ENCODE measurements around the gene LCK. TPM values are rescaled to one million over a fixed set of nuclear protein-coding genes. Genes with fewer than 3 reads are reported as not detected.
A peak's percentile ranks its signal among the peaks of the same experiment; 100 is the strongest.
"Not testable (repeated sequence)": the region's sequence is repeated elsewhere in the genome, so short reads cannot be mapped to it uniquely, and the experiment has no call there.

Gene LCK
- total RNA-seq, 1 donor from 2014 or later: 0.77 TPM

DNA sequence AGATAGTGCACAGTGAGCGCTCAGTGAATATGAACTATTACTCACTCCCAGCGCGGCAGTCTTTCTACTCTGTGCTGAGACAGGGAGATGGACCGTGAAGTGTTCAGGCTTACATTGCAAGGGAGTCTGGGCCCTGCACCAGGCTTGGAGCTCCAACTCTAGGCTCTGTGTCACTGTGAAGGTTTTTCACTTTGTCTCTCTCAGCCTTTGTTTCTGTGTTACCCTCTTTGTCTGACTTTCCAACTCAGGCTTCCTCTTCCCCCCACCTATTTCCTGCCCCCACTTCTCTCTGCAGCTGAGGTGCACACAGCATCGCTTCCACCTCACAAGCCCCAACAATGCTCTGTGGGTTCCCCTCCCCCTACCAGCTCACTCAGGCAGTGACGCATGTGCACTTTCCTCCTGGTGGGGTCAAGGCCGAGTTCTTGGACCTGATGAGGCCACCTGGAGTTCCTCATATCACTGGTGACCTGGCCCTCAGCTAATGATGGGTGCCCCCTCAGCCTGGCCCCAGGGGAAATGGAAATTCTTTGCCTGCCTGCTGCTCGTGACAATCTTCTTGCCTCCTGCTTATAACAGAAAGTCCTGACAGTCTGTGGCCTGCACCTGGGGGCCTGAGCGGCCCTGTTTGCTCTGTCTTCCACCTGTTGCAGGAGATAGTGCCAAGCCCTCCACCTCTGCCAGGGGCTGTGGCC is 1.1 kb upstream of the LCK start:
- peak overlapping the region; percentile 89 for H3K27ac Mint-ChIP-seq
- peaks cover 11% of the 10 kb centered on the region for H3K27me3 Mint-ChIP-seq
- TF ChIP-seq, protein P1, sequence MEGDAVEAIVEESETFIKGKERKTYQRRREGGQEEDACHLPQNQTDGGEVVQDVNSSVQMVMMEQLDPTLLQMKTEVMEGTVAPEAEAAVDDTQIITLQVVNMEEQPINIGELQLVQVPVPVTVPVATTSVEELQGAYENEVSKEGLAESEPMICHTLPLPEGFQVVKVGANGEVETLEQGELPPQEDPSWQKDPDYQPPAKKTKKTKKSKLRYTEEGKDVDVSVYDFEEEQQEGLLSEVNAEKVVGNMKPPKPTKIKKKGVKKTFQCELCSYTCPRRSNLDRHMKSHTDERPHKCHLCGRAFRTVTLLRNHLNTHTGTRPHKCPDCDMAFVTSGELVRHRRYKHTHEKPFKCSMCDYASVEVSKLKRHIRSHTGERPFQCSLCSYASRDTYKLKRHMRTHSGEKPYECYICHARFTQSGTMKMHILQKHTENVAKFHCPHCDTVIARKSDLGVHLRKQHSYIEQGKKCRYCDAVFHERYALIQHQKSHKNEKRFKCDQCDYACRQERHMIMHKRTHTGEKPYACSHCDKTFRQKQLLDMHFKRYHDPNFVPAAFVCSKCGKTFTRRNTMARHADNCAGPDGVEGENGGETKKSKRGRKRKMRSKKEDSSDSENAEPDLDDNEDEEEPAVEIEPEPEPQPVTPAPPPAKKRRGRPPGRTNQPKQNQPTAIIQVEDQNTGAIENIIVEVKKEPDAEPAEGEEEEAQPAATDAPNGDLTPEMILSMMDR (IDR thresholded peaks at IDR 0.05; ENCODE audit: unreplicated experiment): no peak
- no peak for DNase-seq (ENCODE audit: low spot score, unreplicated experiment)
- peak overlapping the region; percentile 11 for H3K4me3 Mint-ChIP-seq (ENCODE audit: low read depth)
- peaks cover 13% of the 10 kb centered on the region for H3K4me1 Mint-ChIP-seq (ENCODE audit: low read depth)
- no peaks in the 10 kb centered on the region for H3K36me3 Mint-ChIP-seq (ENCODE audit: insufficient read depth)
- no peaks in the 10 kb centered on the region for H3K9me3 Mint-ChIP-seq (ENCODE audit: low read depth)

DNA sequence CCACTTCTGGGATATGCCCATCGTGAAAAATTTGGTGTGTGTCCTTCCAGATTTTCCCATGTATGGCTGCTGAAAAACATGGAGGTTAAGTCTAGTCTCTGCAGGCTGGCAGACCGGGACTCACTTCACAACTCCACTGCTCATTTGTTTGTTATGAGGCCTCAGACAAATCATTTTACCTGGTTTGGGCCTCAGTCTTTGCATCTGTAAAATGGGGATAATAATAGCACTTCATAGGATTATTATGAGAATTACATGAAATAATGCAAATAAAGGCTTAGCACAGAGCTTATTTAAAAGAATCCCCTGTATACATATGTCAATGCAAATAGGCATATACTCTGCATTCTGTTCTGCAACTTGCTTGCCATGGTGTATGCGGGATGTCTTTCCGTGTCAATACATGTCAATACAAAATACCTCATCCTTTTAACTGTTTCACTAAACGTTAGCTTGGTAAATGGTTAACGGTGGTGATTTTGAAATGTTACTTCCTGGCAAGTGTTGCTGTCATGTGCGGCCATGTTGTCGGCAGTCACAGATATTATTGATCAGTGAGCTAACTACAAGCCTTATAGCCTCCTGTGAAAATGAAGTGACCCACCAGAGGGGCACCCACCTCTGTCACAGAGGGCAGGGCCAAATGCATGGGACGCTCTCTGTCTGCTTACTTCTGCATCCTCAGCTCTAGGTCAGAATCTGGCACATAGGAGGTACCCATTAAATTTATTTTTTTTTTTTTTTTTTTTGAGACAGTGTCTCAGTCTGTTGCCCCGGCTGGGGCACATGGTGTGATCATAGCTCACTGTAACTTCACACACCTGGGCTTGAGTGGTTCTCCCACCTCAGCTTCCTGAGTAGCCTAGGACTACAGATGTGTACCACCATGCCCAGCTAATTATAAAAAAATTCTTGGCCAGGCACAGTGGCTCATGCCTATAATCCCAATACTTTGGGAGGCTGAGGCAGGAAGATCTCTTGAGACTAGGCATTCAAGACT is 4.3 kb downstream of the LCK start:
- H3K27ac Mint-ChIP-seq: no peak overlapping the region
- H3K36me3 Mint-ChIP-seq (ENCODE audit: insufficient read depth): no peaks in the 10 kb centered on the region
- no peak overlapping the region for H3K4me3 Mint-ChIP-seq (ENCODE audit: low read depth)
- peaks cover 11% of the 10 kb centered on the region for H3K27me3 Mint-ChIP-seq
- no peak for DNase-seq (ENCODE audit: low spot score, unreplicated experiment)
- no peaks in the 10 kb centered on the region for H3K9me3 Mint-ChIP-seq (ENCODE audit: low read depth)
- H3K4me1 Mint-ChIP-seq (ENCODE audit: low read depth): peaks cover 5% of the 10 kb centered on the region
- TF ChIP-seq, protein P1 (IDR thresholded peaks at IDR 0.05; ENCODE audit: unreplicated experiment): no peak

DNA sequence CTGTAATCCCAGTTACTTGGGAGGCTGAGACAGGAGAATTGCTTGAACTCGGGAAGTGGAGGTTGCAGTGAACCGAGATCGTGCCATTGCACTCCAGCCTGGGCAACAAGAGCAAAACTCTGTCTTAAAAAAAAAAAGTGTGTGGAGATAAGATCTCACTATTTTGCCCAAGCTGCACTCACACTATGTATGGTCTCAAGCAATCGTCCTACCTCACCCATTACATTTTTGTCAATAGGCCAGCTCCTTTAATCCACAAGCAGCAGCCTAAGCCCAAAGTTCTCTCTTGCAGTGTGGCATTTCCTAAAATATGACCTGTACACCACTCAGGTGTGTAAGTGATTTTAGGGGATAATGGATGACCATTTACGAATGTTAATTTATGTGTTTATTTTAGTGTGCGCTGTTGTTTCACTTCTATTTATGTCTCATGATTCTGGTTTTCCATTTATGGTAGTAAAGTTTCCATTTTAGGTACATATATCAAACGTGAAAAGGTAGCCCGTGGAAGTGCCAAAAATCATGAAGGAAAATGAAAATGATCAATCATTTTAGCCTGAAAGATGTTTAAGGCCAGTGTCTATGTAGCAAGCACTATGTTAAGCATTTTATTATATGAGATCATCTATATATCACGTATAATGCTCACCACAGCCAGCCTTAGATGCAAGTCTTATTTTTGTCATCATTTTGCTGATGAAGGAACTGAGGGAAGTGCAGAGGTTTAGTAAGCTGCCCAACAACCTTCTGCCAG is 5.6 kb downstream of the LCK start:
- Mint-ChIP-seq H3K4me3 (ENCODE audit: low read depth) (no peak overlapping the region), H3K9me3 (ENCODE audit: low read depth) (no peaks in the 10 kb centered on the region)
- TF ChIP-seq, protein P1 (IDR thresholded peaks at IDR 0.05; ENCODE audit: unreplicated experiment): no peak

DNA sequence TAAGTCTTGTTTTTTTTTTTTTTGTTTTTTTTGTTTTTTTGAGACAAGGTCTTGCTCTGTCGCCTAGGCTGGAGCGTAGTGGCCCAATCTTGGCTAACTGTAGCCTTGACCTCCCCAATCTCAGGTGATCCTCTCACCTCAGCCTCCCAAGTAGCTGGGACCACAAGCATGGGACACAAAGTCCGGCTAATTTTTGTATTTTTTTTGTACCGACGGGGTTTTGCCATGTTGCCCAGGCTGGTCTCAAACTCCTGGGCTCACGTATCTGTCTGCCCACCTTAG is 6.1 kb downstream of the LCK start:
- H3K4me3 Mint-ChIP-seq (ENCODE audit: low read depth): no peak overlapping the region
- no peaks in the 10 kb centered on the region for H3K9me3 Mint-ChIP-seq (ENCODE audit: low read depth)
- no peaks in the 10 kb centered on the region for H3K4me1 Mint-ChIP-seq (ENCODE audit: low read depth)
- TF ChIP-seq, protein P1 (IDR thresholded peaks at IDR 0.05; ENCODE audit: unreplicated experiment): no peak
- H3K27ac Mint-ChIP-seq: no peak overlapping the region
- no peaks in the 10 kb centered on the region for H3K36me3 Mint-ChIP-seq (ENCODE audit: insufficient read depth)
- DNase-seq (ENCODE audit: low spot score, unreplicated experiment): no peak
- H3K27me3 Mint-ChIP-seq: peaks cover 6% of the 10 kb centered on the region

More for the DNA sequence above, 5.6 kb downstream of the LCK start:
- no peaks in the 10 kb centered on the region for H3K36me3 Mint-ChIP-seq (ENCODE audit: insufficient read depth)
- H3K27me3 Mint-ChIP-seq: peaks cover 10% of the 10 kb centered on the region
- no peak for DNase-seq (ENCODE audit: low spot score, unreplicated experiment)
- H3K4me1 Mint-ChIP-seq (ENCODE audit: low read depth): no peaks in the 10 kb centered on the region
- H3K27ac Mint-ChIP-seq: no peak overlapping the region

DNA sequence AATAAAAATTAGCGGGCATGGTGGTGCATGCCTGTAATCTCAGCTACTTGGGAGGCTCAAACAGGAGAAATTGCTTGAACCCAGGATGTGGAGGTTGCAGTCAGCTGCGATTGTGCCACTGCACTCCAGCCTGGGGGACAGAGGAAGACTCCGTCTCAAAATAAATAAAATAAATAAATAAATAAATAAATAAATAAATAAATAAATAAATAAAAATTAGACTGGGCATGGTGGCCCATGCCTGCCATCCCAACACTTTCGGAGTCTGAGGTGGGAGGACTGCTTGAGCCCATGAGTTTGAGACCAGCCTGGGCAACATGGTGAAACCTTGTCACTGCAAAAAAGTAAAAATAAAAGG is 12.2 kb downstream of the LCK start:
- H3K36me3 Mint-ChIP-seq (ENCODE audit: insufficient read depth); H3K4me1 Mint-ChIP-seq (ENCODE audit: low read depth); H3K4me3 Mint-ChIP-seq (ENCODE audit: low read depth); H3K9me3 Mint-ChIP-seq (ENCODE audit: low read depth); DNase-seq (ENCODE audit: low spot score, unreplicated experiment); H3K27me3 Mint-ChIP-seq; H3K27ac Mint-ChIP-seq: not testable (repeated sequence)
